DND-41 (cell line): Measurements from ENCODE around the gene RGL3.

Experiments used
- ATAC-seq: fragments of 200-7000 bp; cut with Tn5 transposase; 3 replicates; pipeline ENCODE4 v1.9.1; 2021; ENCODE audit warnings: low read depth; ENCODE audit not compliant: insufficient read depth
- DNase-seq: peaks from one replicate; pipeline ENCODE4 v3.0.0-alpha.2; 2020
- H2AFZ ChIP-seq: 2 replicates; pipeline ENCODE4 v1.6.0; 2012; ENCODE audit warnings: low read depth, low read length
- H3K27ac ChIP-seq: 2 replicates; pipeline ENCODE4 v1.5.1; 2012; ENCODE audit warnings: low read length, inconsistent platforms
- H3K27me3 ChIP-seq: fragments of 200-600 bp; sonication (generic); 2 replicates; pipeline ENCODE4 v1.6.0; 2012; ENCODE audit warnings: low read length, mild to moderate bottlenecking, inconsistent platforms; ENCODE audit not compliant: insufficient read depth, poor library complexity
- H3K36me3 ChIP-seq: 2 replicates; pipeline ENCODE4 v1.5.1; 2012; ENCODE audit warnings: low read length, inconsistent platforms; ENCODE audit not compliant: insufficient read depth
- H3K4me1 ChIP-seq: 2 replicates; pipeline ENCODE4 v1.5.1; 2012; ENCODE audit warnings: mild to moderate bottlenecking, low read length; ENCODE audit not compliant: insufficient read depth
- H3K4me2 ChIP-seq: 2 replicates; pipeline ENCODE4 v1.6.0; 2012; ENCODE audit warnings: mild to moderate bottlenecking, moderate library complexity, low read length, inconsistent platforms; ENCODE audit not compliant: insufficient read depth
- H3K4me3 ChIP-seq, 2 experiments: fragments of 200-600 bp in 1 of 2; shearing (Covaris generic) in 1 of 2; 2 replicates each; pipeline ENCODE4 v1.5.1; 2012 to 2016; ENCODE audit warnings: inconsistent platforms in 2 of 2, low read length in 2 of 2, mild to moderate bottlenecking in 2 of 2, low read depth in 1 of 2, moderate library complexity in 1 of 2
- H3K79me2 ChIP-seq: 2 replicates; pipeline ENCODE4 v1.6.0; 2012; ENCODE audit warnings: low read length, inconsistent platforms; ENCODE audit not compliant: insufficient read depth
- H3K9ac ChIP-seq: 2 replicates; pipeline ENCODE4 v1.6.0; 2012; ENCODE audit warnings: low read depth, mild to moderate bottlenecking, inconsistent platforms, low read length, moderate library complexity
- H3K9me3 ChIP-seq: 2 replicates; pipeline ENCODE4 v1.5.1; 2012; ENCODE audit warnings: low read length, moderate library complexity, mild to moderate bottlenecking, inconsistent platforms; ENCODE audit not compliant: insufficient read depth, severe bottlenecking
- H4K20me1 ChIP-seq: 2 replicates; pipeline ENCODE4 v1.6.0; 2012; ENCODE audit warnings: low read length; ENCODE audit not compliant: insufficient read depth
- EZH2 ChIP-seq: IDR thresholded peaks from 3 replicates; pipeline ENCODE4 v1.6.1; 2012; ENCODE audit warnings: borderline replicate concordance, low read depth, mild to moderate bottlenecking, moderate library complexity, low read length, inconsistent platforms; ENCODE audit not compliant: severe bottlenecking
- TF ChIP-seq, protein P1 (sequence below): IDR thresholded peaks from 2 replicates; pipeline ENCODE4 v1.5.1; 2012; ENCODE audit warnings: borderline replicate concordance, low read length, moderate library complexity, mild to moderate bottlenecking; ENCODE audit not compliant: poor library complexity, severe bottlenecking; ENCODE audit errors: extremely low read depth

RGL3 gene

DNA sequence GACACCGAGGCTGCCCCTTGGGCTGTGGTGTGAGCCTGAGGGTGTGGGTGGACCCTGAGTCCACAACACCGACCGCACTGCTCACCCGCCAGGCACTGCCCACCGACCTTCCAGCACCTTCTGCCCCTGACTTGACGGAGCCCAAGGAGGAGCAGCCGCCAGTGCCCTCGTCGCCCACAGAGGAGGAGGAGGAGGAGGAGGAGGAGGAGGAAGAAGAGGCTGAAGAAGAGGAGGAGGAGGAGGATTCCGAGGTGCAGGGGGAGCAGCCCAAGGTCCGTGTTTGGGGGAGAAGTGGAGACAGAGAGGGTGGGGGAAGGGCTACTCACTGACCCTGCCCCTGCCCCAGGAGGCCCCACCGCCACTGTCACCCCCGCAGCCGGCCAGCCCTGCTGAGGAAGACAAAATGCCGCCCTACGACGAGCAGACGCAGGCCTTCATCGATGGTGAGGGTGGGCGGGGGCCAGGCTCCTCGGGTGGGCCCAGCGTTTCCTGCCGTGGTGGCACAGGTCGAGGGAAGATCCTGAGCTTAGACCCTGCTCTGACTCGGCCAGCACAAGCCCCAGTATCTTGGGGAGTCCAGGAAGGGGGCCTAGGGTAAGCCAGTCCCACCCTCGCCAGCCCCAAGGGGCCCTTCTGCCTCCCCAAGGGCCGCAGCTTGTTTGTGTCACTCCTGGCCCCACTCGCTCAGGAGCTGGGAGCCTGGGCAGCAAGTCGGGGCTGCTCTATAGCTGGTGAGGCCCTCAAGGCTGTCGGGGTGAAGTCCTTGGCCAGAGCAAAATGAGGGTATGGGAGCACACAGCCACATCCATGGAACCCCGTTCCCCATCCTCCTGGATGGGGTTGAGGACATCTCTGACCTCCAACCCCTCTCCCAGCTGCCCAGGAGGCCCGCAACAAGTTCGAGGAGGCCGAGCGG, 28.5 kb upstream of the RGL3 start:
- TF ChIP-seq, protein P1, sequence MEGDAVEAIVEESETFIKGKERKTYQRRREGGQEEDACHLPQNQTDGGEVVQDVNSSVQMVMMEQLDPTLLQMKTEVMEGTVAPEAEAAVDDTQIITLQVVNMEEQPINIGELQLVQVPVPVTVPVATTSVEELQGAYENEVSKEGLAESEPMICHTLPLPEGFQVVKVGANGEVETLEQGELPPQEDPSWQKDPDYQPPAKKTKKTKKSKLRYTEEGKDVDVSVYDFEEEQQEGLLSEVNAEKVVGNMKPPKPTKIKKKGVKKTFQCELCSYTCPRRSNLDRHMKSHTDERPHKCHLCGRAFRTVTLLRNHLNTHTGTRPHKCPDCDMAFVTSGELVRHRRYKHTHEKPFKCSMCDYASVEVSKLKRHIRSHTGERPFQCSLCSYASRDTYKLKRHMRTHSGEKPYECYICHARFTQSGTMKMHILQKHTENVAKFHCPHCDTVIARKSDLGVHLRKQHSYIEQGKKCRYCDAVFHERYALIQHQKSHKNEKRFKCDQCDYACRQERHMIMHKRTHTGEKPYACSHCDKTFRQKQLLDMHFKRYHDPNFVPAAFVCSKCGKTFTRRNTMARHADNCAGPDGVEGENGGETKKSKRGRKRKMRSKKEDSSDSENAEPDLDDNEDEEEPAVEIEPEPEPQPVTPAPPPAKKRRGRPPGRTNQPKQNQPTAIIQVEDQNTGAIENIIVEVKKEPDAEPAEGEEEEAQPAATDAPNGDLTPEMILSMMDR = no peak
- no peak for TF ChIP-seq EZH2
- no peak for DNase-seq
- no peak overlapping the region for H3K9ac ChIP-seq
- peaks cover 8% of the 10 kb centered on the region for H3K79me2 ChIP-seq
- H3K4me3 ChIP-seq = no peak overlapping the region
- H2AFZ ChIP-seq = no peak overlapping the region
- H3K27ac ChIP-seq = no peak overlapping the region
- H3K9me3 ChIP-seq = no peaks in the 10 kb centered on the region
- peaks cover 66% of the 10 kb centered on the region for H3K36me3 ChIP-seq
- no peaks in the 10 kb centered on the region for H3K4me1 ChIP-seq
- H4K20me1 ChIP-seq = peaks cover 18% of the 10 kb centered on the region
- no peaks in the 10 kb centered on the region for H3K27me3 ChIP-seq
- no peak overlapping the region for H3K4me2 ChIP-seq
- ATAC-seq = no peak

DNA sequence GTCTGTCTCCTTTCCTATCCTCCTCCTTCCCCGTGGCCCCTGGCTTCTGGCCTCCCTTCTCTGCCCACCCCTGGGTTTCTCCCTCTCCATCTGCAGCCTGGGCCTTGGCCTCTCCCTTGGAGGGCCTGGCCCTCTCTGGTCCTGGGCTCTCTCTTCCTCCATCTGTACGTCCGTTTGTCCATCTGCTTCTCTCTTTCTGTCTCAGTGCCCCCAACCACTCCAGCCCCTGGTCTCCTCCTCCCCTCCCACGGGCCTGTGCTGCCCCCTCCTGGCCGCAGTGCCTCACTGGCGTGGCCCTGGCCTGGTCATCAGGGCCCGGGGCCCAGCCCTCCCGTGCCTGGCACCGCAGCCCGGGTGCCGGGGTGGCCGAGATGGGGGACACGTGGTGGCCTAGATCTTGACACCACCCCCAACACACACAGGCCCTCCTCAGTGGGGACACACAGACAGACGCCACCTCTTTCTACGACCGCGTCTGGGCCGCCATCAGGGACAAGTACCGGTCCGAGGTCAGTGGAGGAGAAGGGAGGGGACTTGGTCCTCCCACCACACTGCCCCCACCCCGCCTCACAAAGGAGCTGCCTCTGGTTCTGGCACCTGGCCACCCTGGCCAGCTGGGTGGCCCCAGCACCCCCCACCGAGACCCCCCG, 27.7 kb upstream of the RGL3 start:
- H2AFZ ChIP-seq = no peak overlapping the region
- no peaks in the 10 kb centered on the region for H3K27me3 ChIP-seq
- DNase-seq (peak; percentile 40), ATAC-seq (peak; percentile 56; the same call in 1 of the 3 replicates)
- no peak for TF ChIP-seq EZH2
- TF ChIP-seq, protein P1 = peak; percentile 72
- peaks cover 8% of the 10 kb centered on the region for H3K79me2 ChIP-seq
- H3K4me3 ChIP-seq = no peak overlapping the region
- peaks cover 21% of the 10 kb centered on the region for H4K20me1 ChIP-seq
- no peaks in the 10 kb centered on the region for H3K4me1 ChIP-seq
- no peak overlapping the region for H3K9ac ChIP-seq
- H3K4me2 ChIP-seq = no peak overlapping the region
- H3K27ac ChIP-seq = no peak overlapping the region
- H3K9me3 ChIP-seq = no peaks in the 10 kb centered on the region
- peaks cover 75% of the 10 kb centered on the region for H3K36me3 ChIP-seq

DNA sequence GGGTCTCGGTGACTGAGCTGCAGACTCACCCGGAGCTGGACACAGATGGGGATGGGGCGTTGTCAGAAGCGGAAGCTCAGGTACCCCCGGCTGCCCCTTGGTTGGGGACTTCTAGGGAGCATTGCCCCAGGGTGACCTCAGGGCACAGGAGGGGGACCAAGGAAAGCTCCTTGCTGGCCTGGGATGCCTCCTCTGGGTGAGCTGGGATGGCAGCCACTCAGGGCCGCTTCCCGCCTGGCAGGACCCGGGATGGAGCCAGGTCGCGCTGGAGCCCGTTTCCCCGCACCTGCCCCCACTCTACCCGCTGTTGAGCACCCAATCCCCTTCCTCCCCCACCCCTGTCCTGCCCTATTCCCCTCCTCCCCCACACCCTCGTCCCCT, 27.1 kb upstream of the RGL3 start:
- Histone ChIP-seq H3K4me3 (no peak overlapping the region), H3K4me2 (no peak overlapping the region), H3K36me3 (peaks cover 80% of the 10 kb centered on the region), H4K20me1 (peaks cover 24% of the 10 kb centered on the region), H3K9me3 (no peaks in the 10 kb centered on the region), H3K4me1 (no peaks in the 10 kb centered on the region), H3K27ac (no peak overlapping the region), H3K9ac (no peak overlapping the region), H3K27me3 (no peaks in the 10 kb centered on the region), H3K79me2 (peaks cover 9% of the 10 kb centered on the region), H2AFZ (no peak overlapping the region)
- DNase-seq (no peak), ATAC-seq (no peak)
- TF ChIP-seq, protein P1 = no peak
- TF ChIP-seq EZH2 = no peak
